ENCODE data around the gene FBLN1.
A peak's percentile ranks its signal among the peaks of the same experiment; 100 is the strongest.

FBLN1 gene

DNA sequence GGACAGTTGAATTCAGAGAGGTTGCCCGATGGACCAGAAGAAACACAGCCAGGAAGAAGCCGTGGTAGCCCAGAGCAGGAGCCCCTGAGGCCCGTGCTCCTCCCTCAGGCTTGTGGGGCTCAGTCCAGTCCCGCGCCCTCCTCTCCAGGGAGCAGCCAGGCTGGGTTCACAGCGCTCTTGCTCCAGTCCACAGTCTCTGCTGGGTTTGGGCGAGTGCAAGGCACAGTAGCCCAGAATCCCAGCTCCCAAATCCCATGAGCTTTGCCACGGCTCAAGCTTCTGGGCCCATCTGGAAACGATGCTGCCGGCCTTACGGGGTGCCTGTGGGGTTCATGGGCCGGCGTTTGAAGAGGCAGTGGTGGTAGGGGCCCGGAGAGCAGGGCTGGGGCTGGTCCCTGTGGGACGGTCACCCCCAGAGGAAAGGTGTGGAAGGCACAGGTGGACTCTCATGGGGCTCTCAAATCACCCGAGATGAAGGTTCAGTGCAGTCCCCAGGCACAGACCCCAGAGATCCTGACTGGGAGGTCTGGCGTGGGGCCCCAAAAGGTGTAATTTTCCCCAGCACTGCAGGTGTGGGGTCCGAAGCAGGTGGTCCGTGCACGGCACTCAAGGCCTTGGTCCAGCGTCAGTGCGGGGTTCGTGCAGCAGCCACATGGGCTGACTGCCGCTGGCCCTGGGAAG lies 138.4 kb downstream of the FBLN1 start:
- DNase-seq (ENCODE audit: low read depth), result no peak

DNA sequence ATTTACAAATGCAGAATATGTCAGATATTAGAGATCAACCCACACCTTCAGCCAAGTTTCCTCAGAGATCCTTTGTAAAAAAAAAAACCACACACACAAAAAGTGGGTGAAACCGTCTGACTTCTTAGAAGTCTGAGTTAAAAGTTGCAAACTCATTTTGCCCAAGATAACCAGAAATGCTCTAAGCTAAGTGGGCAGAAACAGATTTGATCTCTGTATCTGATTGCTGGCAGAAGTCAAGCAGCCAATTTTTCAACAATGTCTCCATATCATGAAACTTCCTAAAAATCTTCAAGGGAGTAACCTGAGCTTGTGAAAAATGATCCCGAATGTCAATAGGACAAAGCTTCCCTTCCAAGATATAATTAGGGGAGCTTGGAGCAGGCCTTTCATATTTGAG lies 140.3 kb downstream of the FBLN1 start:
- no peak for DNase-seq (ENCODE audit: low read depth)

DNA sequence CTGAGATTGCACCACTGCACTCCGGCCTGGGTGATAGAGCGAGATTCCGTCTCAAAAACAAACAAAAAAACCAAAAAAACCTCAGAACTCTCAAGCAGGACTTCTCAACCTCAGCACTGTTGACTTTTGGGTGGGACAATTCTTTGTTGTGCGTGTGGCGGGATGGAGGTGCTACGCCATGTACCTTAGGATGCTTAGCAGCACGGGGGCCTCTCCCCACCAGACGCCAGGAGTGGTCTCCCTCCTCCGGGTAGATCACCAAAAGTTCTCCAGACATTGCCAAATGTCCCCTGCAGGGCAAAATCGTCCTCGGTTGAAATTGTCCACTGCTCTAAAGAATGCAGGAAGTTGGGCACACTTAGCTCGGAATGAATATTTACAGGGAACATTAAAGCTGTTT lies 142.0 kb downstream of the FBLN1 start:
- no peak for DNase-seq (ENCODE audit: low read depth)

DNA sequence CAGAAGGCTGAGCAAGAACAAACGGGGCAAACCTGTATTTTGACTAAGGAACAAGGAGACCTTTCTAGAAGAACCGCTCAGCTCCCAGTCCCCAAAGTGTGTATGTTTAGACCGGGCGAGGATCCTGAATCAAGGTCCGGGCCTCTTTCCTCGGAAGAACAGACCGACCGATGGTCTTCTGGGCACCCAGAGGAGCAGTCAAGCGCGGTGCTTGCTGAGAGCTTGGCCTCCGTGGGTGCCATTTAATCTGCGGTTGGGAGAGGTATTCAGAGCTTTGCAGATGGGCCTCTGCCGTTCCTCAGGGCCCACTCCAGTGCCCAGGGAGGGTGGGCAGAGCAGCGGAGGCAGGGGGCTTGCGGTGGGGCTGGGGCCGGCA lies 142.5 kb downstream of the FBLN1 start:
- no peak for DNase-seq (ENCODE audit: low read depth)

DNA sequence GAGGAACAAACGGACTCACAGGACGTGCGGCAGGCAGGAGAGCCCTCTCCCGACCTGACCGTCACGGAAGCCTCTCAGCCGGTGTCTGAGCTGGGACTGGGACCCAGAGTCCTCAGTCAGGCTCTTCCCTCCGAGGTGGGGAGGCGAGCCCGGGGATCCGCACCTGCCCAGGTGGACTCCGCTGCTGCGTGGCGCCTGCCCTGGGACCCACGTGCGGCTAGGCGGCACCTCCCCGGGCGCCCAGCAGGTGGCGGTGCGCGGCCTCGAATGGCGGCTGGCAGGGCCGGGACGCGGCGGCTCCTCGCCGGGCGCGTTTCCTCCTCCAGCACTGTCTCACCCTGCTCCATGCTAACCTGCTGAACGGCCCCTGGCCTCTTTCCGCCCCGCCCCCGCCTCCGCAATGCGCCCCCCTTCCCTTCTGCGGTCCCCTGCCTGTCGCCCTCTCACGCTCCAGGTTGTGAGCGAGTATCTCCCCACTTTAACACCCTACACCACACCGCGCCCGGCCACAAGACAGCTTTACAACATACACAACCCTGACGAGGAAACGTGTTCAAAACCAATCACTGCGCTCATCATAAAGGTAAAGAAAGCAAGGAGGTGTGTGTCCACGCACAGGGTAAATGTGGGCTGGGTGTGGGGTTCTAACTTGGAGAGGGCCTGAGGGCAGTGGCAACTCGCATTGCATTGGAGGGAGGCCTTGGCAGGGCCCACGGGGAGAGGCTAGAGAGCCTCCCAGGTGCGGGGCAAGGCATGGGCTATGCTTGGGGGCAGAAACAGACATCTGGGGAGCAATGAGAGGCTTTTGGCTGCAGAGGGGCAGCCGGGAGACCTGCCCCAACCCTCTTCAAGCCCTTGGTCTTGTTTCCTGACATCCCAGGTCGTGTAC lies 143.1 kb downstream of the FBLN1 start:
- DNase-seq (ENCODE audit: low read depth), result peak; percentile 67

DNA sequence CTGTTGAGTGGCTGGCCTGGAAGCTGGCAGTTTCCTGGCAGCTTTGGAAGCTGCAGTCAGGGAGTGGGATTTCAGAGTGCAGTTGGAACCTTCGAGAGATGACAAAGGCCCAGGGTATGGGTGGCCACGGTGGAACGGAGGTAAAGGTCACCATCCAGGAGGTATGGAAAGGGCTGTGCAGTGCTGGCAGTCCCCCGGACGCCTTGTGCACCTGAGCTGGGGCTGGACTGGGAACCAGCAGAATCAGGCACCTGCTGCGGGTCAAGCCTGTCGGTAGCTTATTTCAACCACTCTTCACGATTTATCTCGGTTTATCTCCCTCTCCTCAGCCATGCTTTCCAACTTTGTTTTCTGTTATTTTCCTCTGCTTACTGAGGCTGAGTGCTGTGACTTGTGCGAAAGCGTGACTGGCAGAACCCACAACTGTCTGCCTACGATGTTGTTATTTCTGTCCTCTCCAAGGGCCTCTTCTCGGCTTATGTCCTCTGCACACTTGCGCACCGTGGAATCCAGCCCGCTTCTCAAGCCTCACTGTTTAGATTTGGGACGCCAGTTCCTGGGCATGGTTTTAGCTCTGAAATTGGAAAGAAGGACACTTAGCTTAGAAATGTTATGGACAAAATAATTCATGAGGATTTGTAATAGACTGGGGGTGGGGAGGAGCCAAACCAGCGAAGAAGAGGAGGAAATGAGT lies 145.0 kb downstream of the FBLN1 start:
- DNase-seq (ENCODE audit: low read depth), result no peak

DNA sequence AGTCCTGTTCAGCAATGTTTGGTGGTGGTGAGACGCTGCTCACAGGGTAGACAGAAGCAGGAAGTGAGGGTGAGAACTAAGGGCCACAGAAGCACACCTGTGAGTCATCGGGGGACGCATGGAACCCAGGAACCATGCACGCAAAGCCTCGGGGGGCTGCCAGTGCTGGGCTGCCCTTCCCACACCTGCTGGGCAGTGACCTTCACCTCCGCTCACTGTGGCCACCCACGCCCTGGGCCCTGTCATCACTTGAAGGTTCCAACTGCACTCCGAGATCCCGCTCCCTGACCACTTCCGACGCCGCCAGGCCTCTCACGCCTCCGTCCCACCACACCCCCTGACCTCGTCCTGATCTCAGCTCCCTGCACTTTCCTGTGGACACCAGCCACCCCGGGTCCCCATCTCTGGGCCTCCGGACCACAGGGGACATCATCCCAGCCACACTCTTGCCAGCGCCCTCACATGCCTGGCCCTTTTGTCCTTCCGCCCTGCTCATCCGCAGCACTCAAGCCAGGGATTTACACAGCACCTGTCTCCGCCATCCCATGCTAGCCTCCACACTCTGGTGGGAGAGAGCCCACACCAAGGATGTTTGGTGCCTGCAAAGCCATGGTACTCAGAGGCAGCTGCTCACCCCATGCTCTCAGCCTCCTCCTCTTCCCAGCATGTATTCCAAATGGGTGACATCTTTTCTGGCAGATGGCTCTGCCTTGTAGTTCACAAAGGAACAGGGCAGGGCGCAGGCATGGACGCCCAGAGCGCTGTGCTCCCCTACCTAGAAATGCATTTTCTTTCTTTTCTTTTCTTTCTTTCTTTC lies 145.8 kb downstream of the FBLN1 start:
- no peak for DNase-seq (ENCODE audit: low read depth)

DNA sequence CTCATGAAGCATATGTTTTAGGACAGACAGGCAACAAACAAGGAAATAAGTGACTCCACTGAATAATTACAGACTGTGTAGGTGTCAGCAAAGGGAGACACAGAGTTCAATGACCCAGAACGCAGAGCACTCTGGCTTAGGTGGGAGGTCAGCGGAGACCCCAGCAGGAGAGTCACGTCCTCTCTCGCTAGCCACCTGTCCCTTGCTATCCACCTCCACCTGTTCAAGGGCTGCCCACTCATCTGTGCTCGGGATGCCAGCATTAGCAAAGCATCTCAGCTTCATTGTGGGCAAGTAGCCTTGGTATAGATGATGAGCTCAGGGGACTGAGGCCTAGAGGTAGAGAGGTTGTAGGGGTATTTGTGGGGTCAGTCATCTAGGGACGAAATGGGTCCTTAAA lies 147.1 kb downstream of the FBLN1 start:
- DNase-seq (ENCODE audit: low read depth), result no peak

DNA sequence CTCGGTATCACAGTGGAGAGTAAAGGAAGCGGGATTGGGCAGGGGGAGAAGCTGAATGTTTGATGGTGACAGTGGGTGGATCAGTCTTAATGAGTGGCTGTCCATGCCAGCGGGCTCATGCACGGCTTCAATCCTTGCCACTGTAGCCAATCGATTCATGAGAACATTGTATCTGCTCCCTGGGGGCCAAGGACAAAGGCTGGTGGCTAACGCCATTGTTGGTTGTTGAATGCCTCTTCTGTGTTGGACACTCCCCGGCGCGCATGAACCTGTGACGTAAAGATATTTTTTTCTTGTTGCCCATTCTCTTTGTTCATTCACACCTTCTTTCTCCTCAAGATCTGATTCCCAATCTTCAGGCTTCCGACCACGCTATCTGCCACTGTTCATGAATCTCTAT lies 148.0 kb downstream of the FBLN1 start:
- no peak for DNase-seq (ENCODE audit: low read depth)
